B cell (primary cell): Measurements from ENCODE around the gene C1orf87. TPM values are rescaled to one million over a fixed set of nuclear protein-coding genes. Genes with fewer than 3 reads are reported as not detected.

Experiments used
- ATAC-seq: fragments of 200-7000 bp; cut with Tn5 transposase; one replicate; pipeline ENCODE4 v1.10.0; 2021; ENCODE audit warnings: low read depth, mild to moderate bottlenecking, moderate number of reproducible peaks, moderate library complexity
- CTCF ChIA-PET: fragments of 350-600 bp; sonication (Branson Sonifier 250); formaldehyde crosslinking; loops from one replicate; lab custom pipeline; 2021; ENCODE audit warnings: antibody characterized with exemption, inconsistent platforms; lab: Charles Lee
- POLR2A ChIA-PET: fragments of 350-600 bp; sonication (Branson Sonifier 250); formaldehyde crosslinking; loops from one replicate; lab custom pipeline; 2021; ENCODE audit warnings: antibody characterized with exemption; lab: Charles Lee
- DNase-seq: peaks from one replicate; pipeline ENCODE4 v3.0.0; 2013
- H2AFZ ChIP-seq: 2 replicates; pipeline ENCODE4 v1.6.1; 2012; ENCODE audit warnings: mild to moderate bottlenecking, low read depth, low read length; ENCODE audit not compliant: insufficient read depth, poor library complexity, severe bottlenecking
- H3K27ac ChIP-seq, 2 donors: 1 replicate in 1 of 2; 2 replicates in 1 of 2; pipeline ENCODE4 v1.5.1; 2012 to 2013; ENCODE audit warnings: low read length in 2 of 2, mild to moderate bottlenecking in 2 of 2, moderate library complexity in 1 of 2
- H3K27me3 ChIP-seq, 4 experiments: fragments of 200-600 bp in 1 of 4; sonication (generic) in 1 of 4; replicated peaks in 1 of 4; 1 replicate in 2 of 4; 2 replicates in 2 of 4; pipeline versions ENCODE4 v1.6.1 to v1.7.0; 2013 to 2016; ENCODE audit warnings: low read length in 3 of 4, mild to moderate bottlenecking in 2 of 4, mixed read lengths in 1 of 4, moderate library complexity in 1 of 4; ENCODE audit not compliant: insufficient read depth in 4 of 4, control insufficient read depth in 3 of 4; ENCODE audit errors: control extremely low read depth in 1 of 4
- H3K36me3 ChIP-seq, 2 experiments: replicated peaks in 1 of 2; 1 replicate in 1 of 2; 2 replicates in 1 of 2; pipeline versions ENCODE4 v1.6.1 to v1.7.1; 2013; ENCODE audit warnings: low read length in 1 of 2; ENCODE audit not compliant: insufficient read depth in 2 of 2, control insufficient read depth in 1 of 2; ENCODE audit errors: control extremely low read depth in 1 of 2, extremely low read depth in 1 of 2
- H3K4me1 ChIP-seq, 2 donors: fragments of 200-600 bp in 1 of 2; sonication (generic) in 1 of 2; 1 replicate in 1 of 2; 2 replicates in 1 of 2; pipeline versions ENCODE4 v1.5.1 to v1.6.1; 2013 to 2017; ENCODE audit warnings: low read length in 2 of 2; ENCODE audit not compliant: control insufficient read depth in 2 of 2, insufficient read depth in 2 of 2
- H3K4me2 ChIP-seq: replicated peaks from 2 replicates; pipeline ENCODE3; 2012; ENCODE audit warnings: mild to moderate bottlenecking, low read depth, low read length; ENCODE audit not compliant: poor library complexity, severe bottlenecking
- H3K4me3 ChIP-seq, 5 experiments: fragments of 200-600 bp in 1 of 5; sonication (generic) in 1 of 5; 1 replicate in 3 of 5; 2 replicates in 2 of 5; pipeline versions ENCODE4 v1.5.1 to v1.7.0; 2011 to 2016; ENCODE audit warnings: low read length in 4 of 5, mild to moderate bottlenecking in 4 of 5, low read depth in 2 of 5, control low read depth in 1 of 5, moderate library complexity in 1 of 5; ENCODE audit not compliant: insufficient read depth in 1 of 5; ENCODE audit errors: control extremely low read depth in 1 of 5, extremely low read depth in 1 of 5
- H3K79me2 ChIP-seq: fragments of 200-600 bp; sonication (generic); one replicate; pipeline ENCODE4 v1.6.0; 2016; ENCODE audit warnings: low read length; ENCODE audit not compliant: control insufficient read depth, insufficient read depth
- H3K9ac ChIP-seq: fragments of 200-600 bp; sonication (generic); 2 replicates; pipeline ENCODE4 v1.6.1; 2017; ENCODE audit warnings: mild to moderate bottlenecking, low read length, moderate library complexity
- H3K9me3 ChIP-seq, 3 donors: one replicate each; pipeline versions ENCODE4 v1.6.1 to v1.7.1; 2013; ENCODE audit warnings: low read length in 2 of 3; ENCODE audit not compliant: control insufficient read depth in 2 of 3, insufficient read depth in 1 of 3; ENCODE audit errors: control extremely low read depth in 1 of 3
- H4K20me1 ChIP-seq: 2 replicates; pipeline ENCODE4 v1.6.0; 2012; ENCODE audit warnings: mild to moderate bottlenecking, low read length; ENCODE audit not compliant: insufficient read depth, control insufficient read depth, poor library complexity, severe bottlenecking
- H3K27ac Mint-ChIP-seq: one replicate; pipeline ENCODE4 v1.8.0; 2021; ENCODE audit warnings: mixed read lengths
- H3K27me3 Mint-ChIP-seq: one replicate; pipeline ENCODE4 v1.8.0; 2021; ENCODE audit warnings: mixed read lengths
- H3K4me1 Mint-ChIP-seq: one replicate; pipeline ENCODE4 v1.8.0; 2021; ENCODE audit warnings: mixed read lengths
- H3K4me3 Mint-ChIP-seq: one replicate; pipeline ENCODE4 v1.8.0; 2021; ENCODE audit warnings: mixed read lengths
- H3K9me3 Mint-ChIP-seq: one replicate; pipeline ENCODE4 v1.8.0; 2022; ENCODE audit warnings: mixed read lengths; ENCODE audit not compliant: insufficient read depth
- CTCF ChIP-seq: fragments of 200-600 bp; IDR thresholded peaks from one replicate; pipeline ENCODE4 v1.8.0; 2022; ENCODE audit warnings: antibody characterized with exemption, mild to moderate bottlenecking
- EZH2 ChIP-seq: IDR thresholded peaks from 2 replicates; pipeline ENCODE4 v1.6.1; 2012; ENCODE audit warnings: borderline replicate concordance, low read depth, mild to moderate bottlenecking, moderate library complexity, low read length; ENCODE audit not compliant: insufficient read depth, poor library complexity, severe bottlenecking
- WGBS: methylation state at CpG from one replicate; pipeline ENCODE4 v1.1.5; 2013; ENCODE audit warnings: missing lambda C conversion rate; ENCODE audit not compliant: insufficient coverage; 5-methylcytosine and 5-hydroxymethylcytosine counted together
- intact Hi-C: fragments of 100-400 bp; cut with micrococcal nuclease; formaldehyde crosslinking; loops from one replicate; pipeline ENCODE4 v1.10.0; 2022
- polyA plus RNA-seq: library from polyadenylated mRNA; depleted of rRNA; stranded (reverse); fragments of >200 nt; gene quantifications from 2 replicates; pipeline ENCODE4 v1.2.3, GENCODE V29; 2012
- total RNA-seq, 2 donors: library from RNA; stranded (reverse); fragments of 120-200 nt in 1 of 2; gene quantifications; 1 replicate in 1 of 2; 2 replicates in 1 of 2; pipeline versions ENCODE4 v1.2.3 to v1.2.4, GENCODE V29; 2013 to 2022

The C1orf87 gene
- total and polyA plus RNA-seq, 2 donors (not counting 1 experiment from before 2014, with no cell fraction given), result not detected

- Histone ChIP-seq H3K27ac (no peak overlapping the region), H3K79me2 (no peaks in the 10 kb centered on the region), H3K9ac (no peak overlapping the region), H3K4me1 (no peaks in the 10 kb centered on the region), H2AFZ (no peak overlapping the region), H3K9me3 (no peaks in the 10 kb centered on the region), H4K20me1 (no peaks in the 10 kb centered on the region), H3K4me2 (no peak overlapping the region), H3K4me3 (no peak overlapping the region), H3K36me3 (no peaks in the 10 kb centered on the region), H3K27me3 (no peaks in the 10 kb centered on the region)
- Mint-ChIP-seq H3K4me1 (peaks cover 4% of the 10 kb centered on the region), H3K27me3 (no peaks in the 10 kb centered on the region), H3K9me3 (peaks cover 2% of the 10 kb centered on the region), H3K4me3 (no peak overlapping the region), H3K27ac (no peak overlapping the region)
- CTCF ChIA-PET, result no interaction called here
- WGBS, result 88% methylated on average over 4 of the region's 4 CpGs
- TF ChIP-seq CTCF, result no peak
- no peak for TF ChIP-seq EZH2
- POLR2A ChIA-PET, result no interaction called here
- ATAC-seq (no peak), DNase-seq (no peak)
- intact Hi-C loops, result no loop called here
Observed at GRCh38 chr1:60063561-60063960, 10.0 kb downstream of the C1orf87 start.

GRCh38 chr1:60059468-60059867 lies 14.1 kb downstream of the C1orf87 start:
- Histone ChIP-seq H3K79me2 (no peaks in the 10 kb centered on the region), H3K36me3 (no peaks in the 10 kb centered on the region), H2AFZ (no peak overlapping the region), H3K4me3 (no peak overlapping the region), H3K27ac (no peak overlapping the region), H3K27me3 (no peaks in the 10 kb centered on the region), H3K9me3 (no peaks in the 10 kb centered on the region), H3K9ac (no peak overlapping the region), H4K20me1 (no peaks in the 10 kb centered on the region), H3K4me1 (no peaks in the 10 kb centered on the region), H3K4me2 (no peak overlapping the region)
- POLR2A ChIA-PET, result no interaction called here
- intact Hi-C loops, result no loop called here
- H3K27ac Mint-ChIP-seq, result no peak overlapping the region
- no peak for ATAC-seq
- 90% methylated on average over 5 of the region's 7 CpGs for WGBS
- no peaks in the 10 kb centered on the region for H3K4me1 Mint-ChIP-seq
- no peaks in the 10 kb centered on the region for H3K9me3 Mint-ChIP-seq
- H3K4me3 Mint-ChIP-seq, result no peak overlapping the region
- H3K27me3 Mint-ChIP-seq, result no peaks in the 10 kb centered on the region
- CTCF ChIA-PET, result no interaction called here
- no peak for TF ChIP-seq EZH2
- no peak for TF ChIP-seq CTCF
- no peak for DNase-seq
